ENCODE measurements around the gene FUT4.
A peak's percentile ranks its signal among the peaks of the same experiment; 100 is the strongest.

FUT4 gene

GRCh38 chr11:94533696-94534630 lies 9.8 kb upstream of the FUT4 start:
- no peak overlapping the region for H3K27ac ChIP-seq (ENCODE audit: low read depth, low read length)
- H3K4me2 ChIP-seq (ENCODE audit: low read length): no peak overlapping the region
- no peak overlapping the region for H4K8ac ChIP-seq (ENCODE audit: low read depth, low read length)
- no peak for DNase-seq
- no peaks in the 10 kb centered on the region for H3K79me1 ChIP-seq (ENCODE audit: low read length)
- H3K4me3 ChIP-seq (ENCODE audit: low read length): no peak overlapping the region
- no peak overlapping the region for H2BK5ac ChIP-seq (ENCODE audit: low read length)
- no peaks in the 10 kb centered on the region for H3K36me3 ChIP-seq (ENCODE audit: control insufficient read depth, insufficient read depth, low read length)
- no peak overlapping the region for H2BK15ac ChIP-seq (replicated peaks; ENCODE audit: low read depth)
- no peak overlapping the region for H3K9ac ChIP-seq (ENCODE audit: low read length)
- no peak overlapping the region for H2BK120ac ChIP-seq (ENCODE audit: low read depth, low read length)
- no peaks in the 10 kb centered on the region for H3K79me2 ChIP-seq (ENCODE audit: control insufficient read depth, insufficient read depth, low read length)
- no peak overlapping the region for H3K4ac ChIP-seq (ENCODE audit: low read depth, low read length)
- no peaks in the 10 kb centered on the region for H3K4me1 ChIP-seq (ENCODE audit: control insufficient read depth, low read depth, low read length)
- H4K5ac ChIP-seq (ENCODE audit: low read length): no peak overlapping the region
- H3K56ac ChIP-seq (ENCODE audit: low read length): no peak overlapping the region
- H3K18ac ChIP-seq (ENCODE audit: low read length): no peak overlapping the region
- H3K23ac ChIP-seq (ENCODE audit: low read length): no peak overlapping the region
- H2AK5ac ChIP-seq (ENCODE audit: low read length): no peak overlapping the region
- H3K27me3 ChIP-seq (ENCODE audit: insufficient read depth, low read length, poor library complexity): no peaks in the 10 kb centered on the region
- no CpG with 5 or more reads among the region's 6 CpGs for WGBS (ENCODE audit: extremely low coverage, insufficient coverage, low lambda C conversion rate)

DNA sequence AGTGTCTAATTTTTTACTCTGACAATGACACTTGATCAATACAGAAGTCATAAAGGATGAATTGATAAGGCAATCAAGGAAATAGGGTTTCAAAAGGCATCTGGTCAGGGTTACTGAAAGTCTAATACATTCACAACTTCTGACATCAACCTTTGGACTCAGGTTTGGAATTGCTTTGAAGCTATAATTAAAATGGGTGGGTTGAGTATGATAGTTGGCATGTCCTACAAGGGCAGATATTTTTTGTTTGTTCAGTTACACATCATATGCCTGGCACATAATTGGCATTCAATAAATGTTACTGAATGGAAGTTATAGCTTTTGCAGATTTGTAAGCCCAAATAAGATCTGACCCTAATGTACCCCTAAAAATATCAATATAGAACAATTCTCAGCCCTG lies 7.3 kb upstream of the FUT4 start:
- Histone ChIP-seq H4K8ac (ENCODE audit: low read depth, low read length) (no peak overlapping the region), H2BK120ac (ENCODE audit: low read depth, low read length) (no peak overlapping the region), H3K27me3 (ENCODE audit: insufficient read depth, low read length, poor library complexity) (no peaks in the 10 kb centered on the region), H2AK5ac (ENCODE audit: low read length) (no peak overlapping the region), H3K79me1 (ENCODE audit: low read length) (no peaks in the 10 kb centered on the region), H2BK15ac (replicated peaks; ENCODE audit: low read depth) (no peak overlapping the region), H3K18ac (ENCODE audit: low read length) (no peak overlapping the region), H3K27ac (ENCODE audit: low read depth, low read length) (no peak overlapping the region), H3K23ac (ENCODE audit: low read length) (no peak overlapping the region), H3K79me2 (ENCODE audit: control insufficient read depth, insufficient read depth, low read length) (no peaks in the 10 kb centered on the region), H2BK5ac (ENCODE audit: low read length) (no peak overlapping the region), H3K56ac (ENCODE audit: low read length) (no peak overlapping the region), H3K4ac (ENCODE audit: low read depth, low read length) (no peak overlapping the region), H3K4me2 (ENCODE audit: low read length) (no peak overlapping the region), H3K4me3 (ENCODE audit: low read length) (no peak overlapping the region), H3K4me1 (ENCODE audit: control insufficient read depth, low read depth, low read length) (no peaks in the 10 kb centered on the region), H4K5ac (ENCODE audit: low read length) (no peak overlapping the region), H3K9ac (ENCODE audit: low read length) (no peak overlapping the region), H3K36me3 (ENCODE audit: control insufficient read depth, insufficient read depth, low read length) (no peaks in the 10 kb centered on the region)
- no peak for DNase-seq

GRCh38 chr11:94537031-94537600 lies 6.6 kb upstream of the FUT4 start:
- Histone ChIP-seq H4K8ac (ENCODE audit: low read depth, low read length) (no peak overlapping the region), H3K4me3 (ENCODE audit: low read length) (no peak overlapping the region), H2BK5ac (ENCODE audit: low read length) (no peak overlapping the region), H2BK120ac (ENCODE audit: low read depth, low read length) (no peak overlapping the region), H3K36me3 (ENCODE audit: control insufficient read depth, insufficient read depth, low read length) (no peaks in the 10 kb centered on the region), H2AK5ac (ENCODE audit: low read length) (no peak overlapping the region), H3K27me3 (ENCODE audit: insufficient read depth, low read length, poor library complexity) (no peaks in the 10 kb centered on the region), H3K4me1 (ENCODE audit: control insufficient read depth, low read depth, low read length) (no peaks in the 10 kb centered on the region), H4K5ac (ENCODE audit: low read length) (no peak overlapping the region), H3K79me1 (ENCODE audit: low read length) (no peaks in the 10 kb centered on the region), H3K23ac (ENCODE audit: low read length) (no peak overlapping the region), H3K18ac (ENCODE audit: low read length) (no peak overlapping the region), H3K79me2 (ENCODE audit: control insufficient read depth, insufficient read depth, low read length) (no peaks in the 10 kb centered on the region), H3K4ac (ENCODE audit: low read depth, low read length) (no peak overlapping the region), H3K9ac (ENCODE audit: low read length) (no peak overlapping the region), H3K56ac (ENCODE audit: low read length) (no peak overlapping the region), H2BK15ac (replicated peaks; ENCODE audit: low read depth) (no peak overlapping the region), H3K4me2 (ENCODE audit: low read length) (no peak overlapping the region), H3K27ac (ENCODE audit: low read depth, low read length) (no peak overlapping the region)
- WGBS (ENCODE audit: extremely low coverage, insufficient coverage, low lambda C conversion rate): no CpG with 5 or more reads among the region's 3 CpGs
- no peak for DNase-seq

GRCh38 chr11:94539420-94539819 lies 4.3 kb upstream of the FUT4 start:
- Histone ChIP-seq H3K9ac (ENCODE audit: low read length) (no peak overlapping the region), H4K5ac (ENCODE audit: low read length) (no peak overlapping the region), H2BK15ac (replicated peaks; ENCODE audit: low read depth) (no peak overlapping the region), H3K79me1 (ENCODE audit: low read length) (no peaks in the 10 kb centered on the region), H2BK5ac (ENCODE audit: low read length) (no peak overlapping the region), H3K36me3 (ENCODE audit: control insufficient read depth, insufficient read depth, low read length) (no peaks in the 10 kb centered on the region), H3K23ac (ENCODE audit: low read length) (no peak overlapping the region), H4K8ac (ENCODE audit: low read depth, low read length) (no peak overlapping the region), H3K4me3 (ENCODE audit: low read length) (no peak overlapping the region), H2BK120ac (ENCODE audit: low read depth, low read length) (no peak overlapping the region), H3K27me3 (ENCODE audit: insufficient read depth, low read length, poor library complexity) (no peaks in the 10 kb centered on the region), H3K4me1 (ENCODE audit: control insufficient read depth, low read depth, low read length) (no peaks in the 10 kb centered on the region), H3K27ac (ENCODE audit: low read depth, low read length) (no peak overlapping the region), H3K4me2 (ENCODE audit: low read length) (no peak overlapping the region), H3K56ac (ENCODE audit: low read length) (no peak overlapping the region), H2AK5ac (ENCODE audit: low read length) (no peak overlapping the region), H3K4ac (ENCODE audit: low read depth, low read length) (no peak overlapping the region), H3K18ac (ENCODE audit: low read length) (no peak overlapping the region), H3K79me2 (ENCODE audit: control insufficient read depth, insufficient read depth, low read length) (no peaks in the 10 kb centered on the region)
- no peak for DNase-seq
- no CpG with 5 or more reads among the region's 1 CpG for WGBS (ENCODE audit: extremely low coverage, insufficient coverage, low lambda C conversion rate)

DNA sequence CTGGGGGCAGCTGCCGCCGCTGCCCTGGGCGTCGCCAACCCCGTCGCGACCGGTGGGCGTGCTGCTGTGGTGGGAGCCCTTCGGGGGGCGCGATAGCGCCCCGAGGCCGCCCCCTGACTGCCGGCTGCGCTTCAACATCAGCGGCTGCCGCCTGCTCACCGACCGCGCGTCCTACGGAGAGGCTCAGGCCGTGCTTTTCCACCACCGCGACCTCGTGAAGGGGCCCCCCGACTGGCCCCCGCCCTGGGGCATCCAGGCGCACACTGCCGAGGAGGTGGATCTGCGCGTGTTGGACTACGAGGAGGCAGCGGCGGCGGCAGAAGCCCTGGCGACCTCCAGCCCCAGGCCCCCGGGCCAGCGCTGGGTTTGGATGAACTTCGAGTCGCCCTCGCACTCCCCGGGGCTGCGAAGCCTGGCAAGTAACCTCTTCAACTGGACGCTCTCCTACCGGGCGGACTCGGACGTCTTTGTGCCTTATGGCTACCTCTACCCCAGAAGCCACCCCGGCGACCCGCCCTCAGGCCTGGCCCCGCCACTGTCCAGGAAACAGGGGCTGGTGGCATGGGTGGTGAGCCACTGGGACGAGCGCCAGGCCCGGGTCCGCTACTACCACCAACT lies 1.0 kb downstream of the FUT4 start:
- Histone ChIP-seq H3K79me1 (ENCODE audit: low read length) (no peaks in the 10 kb centered on the region), H3K23ac (ENCODE audit: low read length) (no peak overlapping the region), H3K4me1 (ENCODE audit: control insufficient read depth, low read depth, low read length) (no peaks in the 10 kb centered on the region), H2AK5ac (ENCODE audit: low read length) (no peak overlapping the region), H2BK5ac (ENCODE audit: low read length) (no peak overlapping the region), H3K27me3 (ENCODE audit: insufficient read depth, low read length, poor library complexity) (no peaks in the 10 kb centered on the region), H3K9ac (ENCODE audit: low read length) (peak overlapping the region; percentile 83), H4K8ac (ENCODE audit: low read depth, low read length) (no peak overlapping the region), H2BK15ac (replicated peaks; ENCODE audit: low read depth) (no peak overlapping the region), H3K4ac (ENCODE audit: low read depth, low read length) (no peak overlapping the region), H3K36me3 (ENCODE audit: control insufficient read depth, insufficient read depth, low read length) (no peaks in the 10 kb centered on the region), H3K56ac (ENCODE audit: low read length) (peak overlapping the region; percentile 99), H3K4me3 (ENCODE audit: low read length) (peak overlapping the region; percentile 48), H3K27ac (ENCODE audit: low read depth, low read length) (no peak overlapping the region), H4K5ac (ENCODE audit: low read length) (no peak overlapping the region), H3K18ac (ENCODE audit: low read length) (peak overlapping the region; percentile 9), H3K4me2 (ENCODE audit: low read length) (peak overlapping the region; percentile 73), H2BK120ac (ENCODE audit: low read depth, low read length) (no peak overlapping the region), H3K79me2 (ENCODE audit: control insufficient read depth, insufficient read depth, low read length) (no peaks in the 10 kb centered on the region)
- DNase-seq: peak; percentile 49
- no CpG with 5 or more reads among the region's 59 CpGs for WGBS (ENCODE audit: extremely low coverage, insufficient coverage, low lambda C conversion rate)

Data from mesendoderm (in vitro differentiated cells).